ENCODE data around the gene PITX3.

- TF ChIP-seq CTCF (IDR thresholded peaks at IDR 0.05) (no peak), EP300 (IDR thresholded peaks at IDR 0.05) (no peak), POLR2A (IDR thresholded peaks at IDR 0.05) (no peak)
Observed at GRCh38 chr10:102211615-102212299, 29.6 kb downstream of the PITX3 start.

Data from upper lobe of left lung (tissue), 4 donors.